Measurements from ENCODE around the gene SENP7.
"Not testable (repeated sequence)": the region's sequence is repeated elsewhere in the genome, so short reads cannot be mapped to it uniquely, and the experiment has no call there.

The SENP7 gene

DNA sequence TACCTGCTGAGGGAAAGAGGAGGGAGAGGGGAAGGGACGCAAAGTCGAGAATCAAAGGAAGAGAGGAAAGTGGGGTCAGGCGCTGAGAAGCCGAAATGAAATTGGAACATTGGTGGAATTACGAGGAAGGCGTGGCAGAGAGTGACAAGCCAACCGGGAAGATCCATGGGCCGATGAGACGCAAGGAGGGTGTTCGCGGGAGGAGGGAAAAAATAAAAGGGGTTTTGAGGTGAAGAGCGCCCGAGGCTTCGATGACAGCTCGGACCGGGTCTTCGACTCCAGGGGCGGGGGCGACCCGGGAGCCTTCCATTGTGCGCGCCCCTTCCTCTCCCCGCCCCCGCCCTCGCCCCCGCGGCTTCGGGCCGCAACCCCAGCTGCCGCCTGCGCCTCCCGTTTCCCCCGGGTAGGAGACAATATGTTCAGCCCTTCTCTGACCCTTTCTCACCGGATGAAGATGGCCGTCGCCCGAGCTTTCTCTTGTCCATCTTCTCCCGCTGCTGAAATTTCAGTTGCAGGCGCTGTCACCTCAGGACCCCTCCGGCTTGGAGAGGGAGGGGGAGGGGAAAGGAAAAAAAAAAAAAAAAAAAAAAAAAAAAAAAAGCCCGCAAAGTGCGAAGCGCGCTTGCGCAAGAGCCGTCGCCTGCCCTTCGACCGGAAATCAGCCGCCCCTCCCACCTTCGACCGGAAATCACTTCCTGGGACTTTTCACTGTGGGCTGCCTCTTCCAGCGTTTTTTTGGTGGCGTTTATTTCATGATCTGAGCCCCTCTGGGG lies at the start of gene SENP7:
SENP7 (minus strand) TSS at position 567 of the 773 bp plus-strand sequence; CDS start at position 485, 82 bp downstream.
- FAIRE-seq: peak; percentile 64

DNA sequence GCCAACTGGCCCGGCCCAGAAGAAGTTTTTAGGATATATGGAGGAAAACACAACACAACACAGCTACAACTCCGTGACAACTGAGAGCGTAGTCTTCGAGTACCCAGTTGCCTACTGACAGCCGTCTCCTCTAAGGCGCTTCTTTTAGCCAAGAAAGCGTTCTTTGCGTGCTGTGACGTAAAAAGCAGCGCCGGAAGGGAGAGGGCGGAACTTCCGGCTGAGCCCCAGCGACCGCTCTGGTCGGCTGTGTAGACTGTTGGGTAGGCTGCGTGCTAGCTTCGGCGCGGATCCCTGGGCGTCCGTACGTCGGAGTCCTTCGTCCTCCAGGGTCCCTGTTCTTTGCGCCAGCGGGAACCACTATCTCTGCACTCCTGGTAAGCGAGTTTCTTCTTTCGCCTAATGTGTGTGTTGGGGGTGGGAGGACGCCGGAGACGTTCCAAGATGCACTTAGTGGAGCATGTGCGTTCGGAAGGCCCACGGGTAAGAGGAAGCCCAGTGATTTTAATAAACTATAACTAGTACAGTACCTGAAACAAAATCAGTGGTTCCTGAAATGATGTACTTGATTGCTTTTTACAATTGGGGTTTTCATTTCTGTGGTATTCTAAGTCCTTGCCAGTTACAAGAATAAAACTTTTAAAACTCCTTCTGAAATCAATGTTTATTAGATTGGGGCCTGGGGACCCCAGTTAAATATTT lies 48.8 kb upstream of the SENP7 start, which contains the start of gene TRMT10C:
TRMT10C (plus strand) TSS at position 239 of the 699 bp plus-strand sequence. CDS start 2,914 bp downstream, outside the sequence.
- no peak for FAIRE-seq

DNA sequence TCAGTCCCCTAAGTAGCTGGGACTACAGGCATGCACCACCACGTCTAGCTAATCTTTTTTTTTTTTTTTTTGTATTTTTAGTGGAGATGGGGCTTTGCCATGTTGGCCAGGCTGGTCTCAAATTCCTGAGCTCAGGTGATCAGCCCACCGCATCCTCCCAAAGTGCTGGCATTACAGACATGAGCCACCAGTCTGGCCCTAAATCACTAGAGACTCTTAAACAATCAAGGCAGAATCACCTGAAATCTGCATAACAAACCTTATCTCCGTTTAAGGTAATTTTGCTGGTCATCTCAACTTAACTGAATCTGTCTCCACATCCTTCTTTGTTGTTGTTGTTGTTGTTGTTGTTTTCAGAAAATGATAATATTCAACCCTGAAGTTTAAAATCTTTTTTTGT lies 43.1 kb upstream of the SENP7 start:
- no peak for FAIRE-seq

DNA sequence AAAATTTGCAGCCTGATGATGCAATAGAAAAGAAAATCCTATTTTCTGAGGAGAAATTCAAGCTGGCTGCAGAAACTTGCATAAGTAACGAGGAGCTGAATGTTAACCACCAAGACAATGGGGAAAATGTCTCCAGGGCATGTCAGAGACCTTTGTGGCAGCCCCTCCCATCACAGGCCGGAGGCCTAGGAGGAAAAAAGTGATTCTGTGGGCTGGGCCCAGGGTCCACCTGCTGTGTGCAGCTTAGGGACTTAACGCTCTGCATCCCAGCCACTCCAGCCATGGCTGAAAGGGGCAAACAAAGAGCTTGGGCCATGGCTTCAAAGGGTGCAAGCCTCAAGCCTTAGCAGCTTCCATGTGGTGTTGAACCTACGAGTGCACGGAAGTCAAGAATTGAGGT lies 40.4 kb upstream of the SENP7 start:
- FAIRE-seq: not testable (repeated sequence)

- not testable (repeated sequence) for FAIRE-seq
Observed at GRCh38 chr3:101551359-101552081, 38.5 kb upstream of the SENP7 start.

DNA sequence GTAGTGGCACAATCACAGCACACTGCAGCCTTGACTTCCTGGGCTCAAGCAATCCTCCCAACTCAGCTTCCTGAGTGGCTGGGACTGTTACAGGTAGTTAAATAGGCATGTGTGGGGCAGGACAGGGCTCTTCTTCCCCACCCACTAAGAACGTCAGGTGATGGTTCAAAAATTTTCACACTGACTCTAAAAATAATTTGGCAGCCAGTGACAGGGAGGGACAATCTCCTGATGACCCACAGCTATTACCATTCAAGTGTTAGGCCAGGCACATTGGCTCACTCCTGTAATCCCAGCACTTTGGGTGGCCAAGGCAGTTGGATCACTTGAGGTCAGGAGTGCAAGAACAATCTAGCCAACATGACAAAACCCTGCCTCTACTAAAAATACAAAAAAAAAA lies 36.5 kb upstream of the SENP7 start:
- no peak for FAIRE-seq

- FAIRE-seq: no peak
Observed at GRCh38 chr3:101548527-101549105, 35.6 kb upstream of the SENP7 start.

- no peak for FAIRE-seq
Observed at GRCh38 chr3:101544161-101544850, 31.3 kb upstream of the SENP7 start.

DNA sequence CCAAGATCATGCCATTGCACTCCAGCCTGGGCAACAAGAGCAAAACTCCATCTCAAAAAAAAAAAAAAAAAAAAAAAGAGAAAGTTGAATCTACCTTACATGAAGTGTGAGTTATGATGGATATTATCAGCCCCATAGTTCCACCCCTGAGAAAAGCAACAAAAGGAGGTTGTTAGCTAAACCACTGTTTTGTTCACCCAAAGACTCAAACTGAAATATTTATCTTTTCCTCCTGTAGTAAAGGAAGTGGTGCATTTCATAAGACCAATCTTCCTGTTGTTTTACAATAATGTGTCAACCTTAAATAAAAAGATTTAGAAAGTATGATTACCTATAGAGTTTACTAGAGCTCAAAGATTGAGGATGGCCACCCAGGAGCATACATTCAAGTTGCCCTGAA lies 29.9 kb upstream of the SENP7 start:
- FAIRE-seq: no peak

DNA sequence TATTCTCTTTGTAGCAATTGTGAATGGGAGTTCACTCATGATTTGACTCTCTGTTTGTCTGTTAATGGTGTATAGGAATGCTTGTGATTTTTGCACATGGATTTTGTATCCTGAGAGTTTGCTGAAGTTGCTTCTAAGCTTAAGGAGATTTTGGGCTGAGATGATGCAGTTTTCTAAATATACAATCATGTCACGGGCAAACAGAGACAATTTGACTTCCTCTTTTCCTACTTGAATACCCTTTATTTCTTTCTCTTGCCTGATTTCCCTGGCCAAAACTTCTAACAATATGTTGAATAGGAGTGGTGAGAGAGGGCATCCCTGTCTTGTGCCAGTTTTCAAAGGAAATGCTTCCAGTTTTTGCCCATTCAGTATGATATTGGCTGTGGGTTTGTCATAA lies 23.9 kb upstream of the SENP7 start:
- FAIRE-seq: not testable (repeated sequence)

DNA sequence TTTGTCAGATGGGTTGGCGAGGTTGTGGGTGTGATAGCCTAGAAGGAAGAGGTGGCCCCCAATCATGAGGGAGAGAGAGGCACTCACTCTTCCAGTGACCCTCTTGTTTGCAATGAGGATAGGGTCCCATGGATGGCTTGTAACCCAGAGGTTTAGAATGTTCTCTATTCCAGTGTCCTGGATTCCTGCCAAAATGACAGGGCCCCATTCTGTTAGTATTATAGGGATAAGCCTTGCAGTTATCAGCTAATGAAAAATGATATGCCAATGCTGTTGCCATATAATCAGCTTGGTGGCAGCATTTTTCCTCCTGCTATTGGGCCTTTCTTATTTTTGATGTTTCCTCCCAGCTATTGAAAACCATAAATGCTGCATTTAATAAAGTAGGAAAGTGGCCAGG lies 23.3 kb upstream of the SENP7 start:
- FAIRE-seq: no peak

DNA sequence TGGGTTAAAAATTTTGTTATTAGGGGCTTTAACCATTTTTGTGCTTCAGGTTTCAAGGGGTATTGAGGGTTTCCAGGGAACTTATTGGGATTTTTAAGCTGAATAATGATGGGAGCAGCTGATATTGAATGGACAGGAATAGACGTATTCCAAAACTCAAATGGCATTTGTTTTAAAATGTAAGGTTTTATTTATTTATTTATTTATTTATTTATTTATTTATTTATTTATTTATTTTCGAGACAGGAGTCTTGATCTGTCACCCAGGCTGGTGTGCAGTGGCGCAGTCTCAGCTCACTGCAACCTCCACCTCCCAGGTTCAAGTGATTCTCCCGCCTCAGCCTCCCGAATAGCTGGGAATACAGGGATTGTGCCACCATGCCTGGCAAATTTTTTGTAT lies 22.2 kb upstream of the SENP7 start:
- FAIRE-seq: no peak

DNA sequence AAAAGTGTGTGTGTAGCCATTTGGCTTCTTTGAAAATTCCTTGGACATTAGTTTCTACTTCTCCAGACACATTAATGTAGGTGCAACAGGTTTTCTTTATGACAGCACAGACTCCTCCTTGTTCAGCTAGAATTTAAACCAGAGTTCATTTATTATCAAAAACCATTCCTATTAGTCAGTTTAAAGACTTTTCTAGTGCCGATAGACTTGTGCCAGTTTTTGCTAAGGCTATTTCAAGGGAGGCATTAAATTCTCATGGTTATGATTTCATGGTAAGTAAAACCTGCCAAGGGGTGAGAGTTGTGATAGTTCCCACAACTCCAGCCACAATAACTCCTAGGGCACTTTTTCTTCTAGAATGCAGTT lies 20.6 kb upstream of the SENP7 start:
- FAIRE-seq: no peak

DNA sequence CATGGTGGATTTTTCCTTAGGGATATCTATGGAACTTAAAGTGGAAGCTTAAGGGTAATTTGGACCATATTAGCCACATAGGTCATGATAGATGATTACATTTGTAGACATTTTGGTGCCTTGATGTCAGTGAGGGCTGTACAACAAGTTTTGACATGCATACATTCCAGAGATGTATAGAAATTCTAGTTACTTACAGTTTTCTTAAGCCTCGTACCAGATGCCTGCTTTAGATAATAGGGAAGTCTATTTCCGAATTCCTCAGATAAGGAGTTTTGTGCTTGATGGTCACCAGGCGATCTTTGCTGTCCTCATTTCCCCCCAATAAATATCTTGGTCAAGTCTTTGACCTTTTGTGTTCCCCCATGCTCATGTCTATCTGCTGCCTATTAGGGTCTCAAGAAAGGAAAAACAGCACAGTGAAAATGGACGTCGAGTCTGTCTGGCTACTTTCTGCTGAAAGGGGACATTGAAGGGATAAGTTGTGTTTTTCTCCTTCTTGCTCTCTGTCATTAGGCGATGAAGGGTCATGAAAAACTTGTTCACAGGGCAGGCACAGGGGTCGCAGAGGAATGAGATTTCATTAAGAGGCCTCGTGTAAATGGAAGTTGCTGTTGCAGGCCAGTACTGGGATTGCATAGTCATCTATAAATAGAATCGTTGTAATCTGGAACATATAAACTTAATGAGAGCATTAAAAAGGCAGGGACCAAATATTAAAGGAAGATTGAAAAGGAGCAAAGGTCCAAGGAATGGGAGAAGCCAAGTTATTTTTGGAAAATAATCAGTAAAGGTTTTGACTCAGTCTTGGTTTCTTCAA lies 20.0 kb upstream of the SENP7 start:
- FAIRE-seq: no peak

- no peak for FAIRE-seq
Observed at GRCh38 chr3:101531473-101532086, 18.6 kb upstream of the SENP7 start.

GRCh38 chr3:101530686-101531047 lies 17.7 kb upstream of the SENP7 start:
- FAIRE-seq: no peak

- no peak for FAIRE-seq
Observed at GRCh38 chr3:101529816-101530685, 17.0 kb upstream of the SENP7 start.

DNA sequence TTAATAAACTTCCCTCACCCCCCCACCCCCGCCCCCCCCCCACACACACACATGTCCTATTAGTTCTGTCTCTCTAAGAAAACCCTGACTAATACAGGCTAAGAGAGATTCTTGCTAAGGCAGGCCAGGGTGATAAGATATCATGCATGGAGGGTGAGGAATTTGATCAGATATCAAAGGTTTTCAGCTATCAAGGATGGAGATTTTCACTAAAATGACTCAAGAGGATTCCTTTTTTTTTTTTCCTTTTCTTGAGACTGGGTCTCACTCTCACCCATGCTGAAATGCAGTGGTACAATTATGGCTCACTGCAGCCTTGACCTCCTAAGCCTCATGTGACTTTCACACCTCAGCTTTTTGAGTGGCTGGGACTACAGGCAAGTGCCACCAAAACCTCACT lies 14.9 kb upstream of the SENP7 start:
- FAIRE-seq: no peak

GRCh38 chr3:101527441-101527840 lies 14.4 kb upstream of the SENP7 start:
- FAIRE-seq: no peak

DNA sequence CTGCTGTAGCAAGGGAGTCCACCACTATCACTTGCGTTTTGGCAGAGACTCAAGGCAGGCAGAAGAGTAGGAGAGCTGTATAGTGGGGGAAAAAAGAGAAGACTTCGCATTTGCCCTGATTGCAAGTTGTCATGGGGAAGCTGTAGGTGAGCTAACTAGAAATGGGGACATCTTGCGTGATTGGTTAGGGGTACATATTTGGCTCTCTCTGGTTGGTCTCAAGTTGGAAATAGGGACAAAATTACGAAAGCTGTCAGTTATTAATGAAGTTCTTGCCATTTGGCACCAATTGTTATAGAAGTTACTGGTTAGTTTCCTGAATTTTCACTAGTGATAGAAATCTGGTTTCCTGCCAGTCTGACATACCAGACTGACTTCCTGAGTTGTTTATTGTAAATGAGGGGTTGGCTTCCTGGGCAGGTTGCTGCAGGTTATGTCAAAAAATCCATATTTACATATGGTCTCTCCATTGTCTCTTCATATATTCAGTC lies 8.2 kb upstream of the SENP7 start:
- no peak for FAIRE-seq
